ENCODE data around the gene ITPR3. TPM values are rescaled to one million over a fixed set of nuclear protein-coding genes. Genes with fewer than 3 reads are reported as not detected.
A peak's percentile ranks its signal among the peaks of the same experiment; 100 is the strongest.

The ITPR3 gene
- total RNA-seq, 4 donors from 2014 or later: 76.8 to 101 (median 93.9) TPM

DNA sequence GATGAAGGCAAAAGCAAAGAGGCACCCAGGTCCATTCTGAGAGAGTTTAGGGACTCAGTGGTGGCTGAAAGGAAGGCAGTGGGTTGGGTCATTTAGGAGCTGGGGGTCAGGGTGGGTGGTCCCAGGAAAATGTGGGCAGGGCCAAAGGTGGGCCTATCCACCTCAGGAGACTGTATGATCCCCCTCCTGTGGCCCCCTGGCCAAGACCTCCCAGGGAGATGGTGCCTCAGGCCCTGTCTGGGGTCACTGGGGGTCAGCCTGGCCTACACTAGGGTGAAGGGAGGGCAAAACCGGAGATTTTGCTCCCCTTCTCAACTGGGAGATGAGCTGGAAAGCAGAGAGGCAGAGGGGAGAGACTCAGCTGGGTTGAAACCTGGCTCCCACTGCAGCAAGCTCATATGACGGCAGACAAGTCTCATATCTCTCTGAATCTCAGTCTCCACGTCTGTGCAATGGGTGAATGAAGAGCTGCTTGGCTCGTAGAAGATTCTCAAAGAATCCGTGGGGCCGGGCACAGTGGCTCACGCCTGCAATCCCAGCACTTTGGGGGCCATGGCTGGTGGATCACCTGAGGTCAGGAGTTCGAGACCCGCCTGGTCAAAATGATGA, 29.6 kb upstream of the ITPR3 start:
- Histone ChIP-seq H3K4me3 (no peak overlapping the region), H3K27me3 (no peaks in the 10 kb centered on the region), H3K27ac (peak overlapping the region in 3 of 4 donors; percentile 76 to 92 (median 81)), H3K9me3 (no peaks in the 10 kb centered on the region), H3K4me1 (peaks cover 3 to 40% (median 28%) of the 10 kb centered on the region in 4 donors), H3K36me3 (no peaks in the 10 kb centered on the region)
- no peak for DNase-seq (ENCODE audit: low spot score in 2 of 2)
- WGBS, 2 donors: 94 to 97% methylated on average over 9 of the region's 9 CpGs
- TF ChIP-seq, protein P1, sequence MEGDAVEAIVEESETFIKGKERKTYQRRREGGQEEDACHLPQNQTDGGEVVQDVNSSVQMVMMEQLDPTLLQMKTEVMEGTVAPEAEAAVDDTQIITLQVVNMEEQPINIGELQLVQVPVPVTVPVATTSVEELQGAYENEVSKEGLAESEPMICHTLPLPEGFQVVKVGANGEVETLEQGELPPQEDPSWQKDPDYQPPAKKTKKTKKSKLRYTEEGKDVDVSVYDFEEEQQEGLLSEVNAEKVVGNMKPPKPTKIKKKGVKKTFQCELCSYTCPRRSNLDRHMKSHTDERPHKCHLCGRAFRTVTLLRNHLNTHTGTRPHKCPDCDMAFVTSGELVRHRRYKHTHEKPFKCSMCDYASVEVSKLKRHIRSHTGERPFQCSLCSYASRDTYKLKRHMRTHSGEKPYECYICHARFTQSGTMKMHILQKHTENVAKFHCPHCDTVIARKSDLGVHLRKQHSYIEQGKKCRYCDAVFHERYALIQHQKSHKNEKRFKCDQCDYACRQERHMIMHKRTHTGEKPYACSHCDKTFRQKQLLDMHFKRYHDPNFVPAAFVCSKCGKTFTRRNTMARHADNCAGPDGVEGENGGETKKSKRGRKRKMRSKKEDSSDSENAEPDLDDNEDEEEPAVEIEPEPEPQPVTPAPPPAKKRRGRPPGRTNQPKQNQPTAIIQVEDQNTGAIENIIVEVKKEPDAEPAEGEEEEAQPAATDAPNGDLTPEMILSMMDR (IDR thresholded peaks at IDR 0.05): no peak
- TF ChIP-seq EP300 (IDR thresholded peaks at IDR 0.05): no peak
- no peak for TF ChIP-seq POLR2A (IDR thresholded peaks at IDR 0.05)

- Histone ChIP-seq H3K36me3 (no peaks in the 10 kb centered on the region), H3K27me3 (no peaks in the 10 kb centered on the region), H3K4me1 (peaks cover 3 to 40% (median 28%) of the 10 kb centered on the region in 4 donors), H3K4me3 (no peak overlapping the region), H3K27ac (peak overlapping the region in 3 of 4 donors; percentile 55 to 76 (median 75)), H3K9me3 (no peaks in the 10 kb centered on the region)
- no peak for TF ChIP-seq POLR2A (IDR thresholded peaks at IDR 0.05)
- no peak for TF ChIP-seq EP300 (IDR thresholded peaks at IDR 0.05)
- TF ChIP-seq, protein P1 (IDR thresholded peaks at IDR 0.05): no peak
- DNase-seq (ENCODE audit: low spot score in 2 of 2): no peak
- WGBS, 2 donors: 88 to 89% methylated on average over 7 of the region's 7 CpGs
Measured at GRCh38 chr6:33592280-33592594, 28.9 kb upstream of the ITPR3 start.

DNA sequence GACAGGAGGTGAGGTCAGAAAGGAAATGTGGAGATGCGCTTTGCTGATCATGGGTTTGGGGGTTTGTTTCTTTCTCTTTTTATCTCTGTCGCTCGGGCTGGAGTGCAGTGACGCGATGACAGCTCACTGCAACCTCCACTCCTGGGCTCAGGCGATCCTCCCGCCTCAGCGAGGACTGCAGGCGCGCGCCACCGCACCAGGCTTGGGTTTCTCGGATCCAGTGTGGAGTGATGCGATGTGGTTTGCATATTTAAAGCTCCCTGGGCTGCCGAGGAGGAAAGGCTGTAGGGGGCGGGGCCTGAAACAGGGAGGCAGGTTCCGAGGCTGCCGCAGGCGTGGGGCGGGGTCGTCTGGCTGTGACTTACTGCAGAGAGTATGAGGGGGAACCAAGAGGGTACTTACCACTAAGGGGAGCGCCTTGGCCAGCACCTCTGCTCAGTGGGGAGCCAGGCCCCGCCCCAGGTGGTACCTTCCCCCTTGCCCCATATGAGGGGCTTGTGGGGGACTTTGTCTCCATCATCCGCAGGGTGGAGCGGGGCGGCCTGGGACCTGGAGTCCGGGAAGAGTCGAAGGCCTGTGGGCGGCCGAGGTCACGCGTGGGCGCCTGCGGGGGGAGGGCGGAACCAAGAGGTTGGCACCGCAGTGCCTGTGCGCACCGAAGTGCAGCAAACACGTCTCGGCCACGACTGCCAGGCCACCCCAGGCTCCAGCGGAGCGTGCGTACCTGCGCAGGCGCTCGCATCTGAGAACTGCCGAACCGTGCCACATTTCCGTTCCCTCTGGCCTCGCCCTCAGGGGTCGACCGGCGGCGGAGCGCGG, 28.3 kb upstream of the ITPR3 start:
- peaks cover 3 to 40% (median 28%) of the 10 kb centered on the region in 4 donors for H3K4me1 ChIP-seq
- whole genome bisulfite sequencing, 2 donors: 34 to 44% methylated on average over 46 to 57 of the region's 57 CpGs
- H3K27me3 ChIP-seq: no peaks in the 10 kb centered on the region
- no peak for DNase-seq (ENCODE audit: low spot score in 2 of 2)
- TF ChIP-seq EP300 (IDR thresholded peaks at IDR 0.05) (no peak), POLR2A (IDR thresholded peaks at IDR 0.05) (no peak)
- TF ChIP-seq, protein P1 (IDR thresholded peaks at IDR 0.05): no peak
- peak overlapping the region in 3 of 4 donors; percentile 55 to 76 (median 75) for H3K27ac ChIP-seq
- no peaks in the 10 kb centered on the region for H3K9me3 ChIP-seq
- no peaks in the 10 kb centered on the region for H3K36me3 ChIP-seq
- H3K4me3 ChIP-seq: peak overlapping the region in 2 of 4 donors; percentile 20 to 26

GRCh38 chr6:33593414-33593727, 27.8 kb upstream of the ITPR3 start:
- DNase-seq (ENCODE audit: low spot score in 2 of 2): no peak
- Histone ChIP-seq H3K27ac (peak overlapping the region in 3 of 4 donors; percentile 55 to 76 (median 75)), H3K9me3 (no peaks in the 10 kb centered on the region), H3K27me3 (no peaks in the 10 kb centered on the region), H3K4me3 (peak overlapping the region in 2 of 4 donors; percentile 20 to 26), H3K4me1 (peaks cover 3 to 40% (median 28%) of the 10 kb centered on the region in 4 donors), H3K36me3 (no peaks in the 10 kb centered on the region)
- TF ChIP-seq, protein P1 (IDR thresholded peaks at IDR 0.05): no peak
- TF ChIP-seq POLR2A (IDR thresholded peaks at IDR 0.05) (no peak), EP300 (IDR thresholded peaks at IDR 0.05) (no peak)
- WGBS, 2 donors: 32 to 40% methylated on average over 4 of the region's 4 CpGs
